ENCODE data around the gene NHSL2.
"Not testable (repeated sequence)": the region's sequence is repeated elsewhere in the genome, so short reads cannot be mapped to it uniquely, and the experiment has no call there.

Gene NHSL2

DNA sequence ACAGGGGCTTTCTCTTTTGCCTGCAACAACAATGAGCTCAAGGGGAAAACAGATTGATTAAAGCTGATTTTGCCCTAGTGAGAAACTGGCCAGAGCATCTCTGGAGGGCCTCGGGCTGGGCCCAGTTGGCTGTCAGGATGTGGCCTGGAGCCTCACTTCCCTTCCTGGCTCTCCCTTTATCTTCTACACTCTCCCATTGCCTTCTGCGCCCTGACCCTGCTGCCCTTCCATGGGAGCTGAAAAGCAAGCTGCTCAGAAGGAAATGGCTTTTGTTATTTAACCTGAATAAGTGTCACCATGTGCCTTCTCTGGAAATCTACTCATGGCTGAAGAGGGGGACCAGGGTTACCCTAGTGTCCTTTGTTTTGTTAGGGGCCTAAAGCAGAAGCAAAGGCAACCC lies 43.8 kb downstream of the NHSL2 start:
- Histone ChIP-seq H3K4me1 (ENCODE audit: low read length) (no peaks in the 10 kb centered on the region), H3K27ac (ENCODE audit: low read length) (no peak overlapping the region), H3K79me2 (ENCODE audit: low read length) (no peaks in the 10 kb centered on the region), H3K9me3 (ENCODE audit: insufficient read depth, low read length) (no peaks in the 10 kb centered on the region), H2AFZ (ENCODE audit: low read depth, low read length) (no peak overlapping the region), H3K36me3 (replicated peaks; ENCODE audit: low read depth, low read length) (no peaks in the 10 kb centered on the region), H4K20me1 (ENCODE audit: insufficient read depth, low read length) (no peaks in the 10 kb centered on the region), H3K4me2 (ENCODE audit: low read length) (no peak overlapping the region), H3K9ac (ENCODE audit: low read length) (no peak overlapping the region), H3K27me3 (ENCODE audit: low read depth, low read length) (no peaks in the 10 kb centered on the region), H3K4me3 (ENCODE audit: low read length) (no peak overlapping the region)
- TF ChIP-seq, protein P1, sequence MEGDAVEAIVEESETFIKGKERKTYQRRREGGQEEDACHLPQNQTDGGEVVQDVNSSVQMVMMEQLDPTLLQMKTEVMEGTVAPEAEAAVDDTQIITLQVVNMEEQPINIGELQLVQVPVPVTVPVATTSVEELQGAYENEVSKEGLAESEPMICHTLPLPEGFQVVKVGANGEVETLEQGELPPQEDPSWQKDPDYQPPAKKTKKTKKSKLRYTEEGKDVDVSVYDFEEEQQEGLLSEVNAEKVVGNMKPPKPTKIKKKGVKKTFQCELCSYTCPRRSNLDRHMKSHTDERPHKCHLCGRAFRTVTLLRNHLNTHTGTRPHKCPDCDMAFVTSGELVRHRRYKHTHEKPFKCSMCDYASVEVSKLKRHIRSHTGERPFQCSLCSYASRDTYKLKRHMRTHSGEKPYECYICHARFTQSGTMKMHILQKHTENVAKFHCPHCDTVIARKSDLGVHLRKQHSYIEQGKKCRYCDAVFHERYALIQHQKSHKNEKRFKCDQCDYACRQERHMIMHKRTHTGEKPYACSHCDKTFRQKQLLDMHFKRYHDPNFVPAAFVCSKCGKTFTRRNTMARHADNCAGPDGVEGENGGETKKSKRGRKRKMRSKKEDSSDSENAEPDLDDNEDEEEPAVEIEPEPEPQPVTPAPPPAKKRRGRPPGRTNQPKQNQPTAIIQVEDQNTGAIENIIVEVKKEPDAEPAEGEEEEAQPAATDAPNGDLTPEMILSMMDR (IDR thresholded peaks at IDR 0.05; ENCODE audit: low read depth, low read length) = no peak
- no peak for TF ChIP-seq EZH2phosphoT487 (IDR thresholded peaks at IDR 0.05; ENCODE audit: low read depth)

DNA sequence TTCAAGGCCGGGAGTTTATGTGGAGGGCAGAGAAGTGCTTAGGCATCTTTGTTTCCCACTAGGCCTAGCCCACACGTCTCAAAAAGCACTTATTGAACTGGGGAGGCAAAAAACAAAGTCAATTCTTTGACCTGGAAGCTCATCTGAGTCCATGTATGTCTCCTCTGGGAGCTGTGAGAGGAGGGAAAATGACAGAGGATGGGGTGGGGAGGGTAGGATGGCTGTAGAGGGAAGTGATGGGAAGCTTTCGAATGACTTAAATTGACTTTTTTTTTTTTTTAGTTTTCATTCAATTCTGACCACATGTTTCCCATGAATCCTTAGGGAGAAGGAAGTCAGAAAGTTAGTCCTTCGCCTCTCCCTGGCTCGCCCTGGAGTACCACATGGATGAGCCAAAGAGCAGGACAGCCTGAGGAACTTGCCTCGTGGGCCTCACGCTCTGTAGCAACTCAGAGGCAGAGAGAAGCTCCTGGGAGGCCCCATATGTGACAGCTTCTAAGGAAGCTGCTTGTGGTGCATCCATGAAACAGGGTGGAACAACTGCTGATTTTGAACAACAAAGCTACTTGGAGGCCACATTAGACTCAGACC lies 45.0 kb downstream of the NHSL2 start:
- no peaks in the 10 kb centered on the region for H3K4me1 ChIP-seq (ENCODE audit: low read length)
- H3K4me3 ChIP-seq (ENCODE audit: low read length) = no peak overlapping the region
- H3K27me3 ChIP-seq (ENCODE audit: low read depth, low read length) = peaks cover 3% of the 10 kb centered on the region; the same call in 1 of the 2 replicates
- H3K79me2 ChIP-seq (ENCODE audit: low read length) = no peaks in the 10 kb centered on the region
- TF ChIP-seq EZH2phosphoT487 (IDR thresholded peaks at IDR 0.05; ENCODE audit: low read depth) = no peak
- TF ChIP-seq, protein P1 (IDR thresholded peaks at IDR 0.05; ENCODE audit: low read depth, low read length) = no peak
- no peak overlapping the region for H3K27ac ChIP-seq (ENCODE audit: low read length)
- H3K9me3 ChIP-seq (ENCODE audit: insufficient read depth, low read length) = no peaks in the 10 kb centered on the region
- no peak overlapping the region for H3K9ac ChIP-seq (ENCODE audit: low read length)
- H3K4me2 ChIP-seq (ENCODE audit: low read length) = no peak overlapping the region
- H4K20me1 ChIP-seq (ENCODE audit: insufficient read depth, low read length) = no peaks in the 10 kb centered on the region
- no peak overlapping the region for H2AFZ ChIP-seq (ENCODE audit: low read depth, low read length)
- no peaks in the 10 kb centered on the region for H3K36me3 ChIP-seq (replicated peaks; ENCODE audit: low read depth, low read length)

DNA sequence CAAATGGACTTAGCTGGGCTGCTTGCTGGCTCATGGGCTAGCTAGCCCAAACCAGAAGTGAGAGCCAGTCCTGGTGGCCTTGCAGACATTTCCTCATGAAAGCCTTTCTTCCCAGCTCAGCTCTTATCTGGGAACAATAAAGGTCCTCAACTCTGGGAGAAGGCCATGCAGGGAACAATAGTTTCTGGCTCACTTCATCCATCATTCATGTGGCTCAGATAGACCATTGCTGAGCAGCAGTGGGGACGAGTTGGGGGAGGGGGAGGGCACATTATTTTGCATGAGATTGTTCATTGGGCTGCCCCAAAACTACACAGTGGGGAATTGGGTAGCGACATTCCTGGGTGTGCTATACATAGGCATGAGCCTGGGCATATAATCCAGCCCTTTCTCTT lies 47.6 kb downstream of the NHSL2 start:
- TF ChIP-seq EZH2phosphoT487 (IDR thresholded peaks at IDR 0.05; ENCODE audit: low read depth) = no peak
- TF ChIP-seq, protein P1 (IDR thresholded peaks at IDR 0.05; ENCODE audit: low read depth, low read length) = no peak
- Histone ChIP-seq H3K4me3 (ENCODE audit: low read length) (no peak overlapping the region), H3K4me2 (ENCODE audit: low read length) (no peak overlapping the region), H4K20me1 (ENCODE audit: insufficient read depth, low read length) (no peaks in the 10 kb centered on the region), H3K79me2 (ENCODE audit: low read length) (no peaks in the 10 kb centered on the region), H3K27me3 (ENCODE audit: low read depth, low read length) (peaks cover 4% of the 10 kb centered on the region; the same call in 1 of the 2 replicates), H3K4me1 (ENCODE audit: low read length) (no peaks in the 10 kb centered on the region), H2AFZ (ENCODE audit: low read depth, low read length) (no peak overlapping the region), H3K9ac (ENCODE audit: low read length) (no peak overlapping the region), H3K9me3 (ENCODE audit: insufficient read depth, low read length) (no peaks in the 10 kb centered on the region), H3K36me3 (replicated peaks; ENCODE audit: low read depth, low read length) (no peaks in the 10 kb centered on the region), H3K27ac (ENCODE audit: low read length) (no peak overlapping the region)

DNA sequence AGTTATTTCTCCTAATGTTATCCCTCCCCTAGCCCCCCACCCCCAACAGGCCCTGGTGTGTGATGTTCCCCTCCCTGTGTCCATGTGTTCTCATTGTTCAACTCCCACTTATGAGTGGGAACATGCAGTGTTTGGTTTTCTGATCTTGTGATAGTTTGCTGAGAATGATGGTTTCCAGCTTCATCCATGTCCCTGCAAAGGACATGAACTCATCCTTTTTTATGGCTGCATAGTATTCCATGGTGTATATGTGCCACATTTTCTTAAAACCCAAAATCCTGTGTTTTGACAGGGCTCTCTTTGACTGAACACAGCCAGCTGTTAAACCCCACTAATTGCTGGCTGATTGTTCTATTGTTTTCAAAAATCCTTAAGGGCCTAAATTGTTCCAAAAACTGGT lies 53.5 kb downstream of the NHSL2 start:
- H3K27me3 ChIP-seq (ENCODE audit: low read depth, low read length); H3K9me3 ChIP-seq (ENCODE audit: insufficient read depth, low read length); H3K9ac ChIP-seq (ENCODE audit: low read length); H3K4me3 ChIP-seq (ENCODE audit: low read length); H3K36me3 ChIP-seq (replicated peaks; ENCODE audit: low read depth, low read length); H3K27ac ChIP-seq (ENCODE audit: low read length); H3K79me2 ChIP-seq (ENCODE audit: low read length); H3K4me2 ChIP-seq (ENCODE audit: low read length); H4K20me1 ChIP-seq (ENCODE audit: insufficient read depth, low read length); H3K4me1 ChIP-seq (ENCODE audit: low read length); H2AFZ ChIP-seq (ENCODE audit: low read depth, low read length): not testable (repeated sequence)
